Ascending aorta (tissue), 2 donors: Measurements from ENCODE around the gene RAB1A. TPM values are rescaled to one million over a fixed set of nuclear protein-coding genes. Genes with fewer than 3 reads are reported as not detected.

ENCODE experiments used
- DNase-seq, 2 donors: peaks; one replicate each; pipeline ENCODE4 v3.0.0-alpha.2; 2019; ENCODE audit warnings: low spot score in 2 of 2
- H3K27ac ChIP-seq, 2 donors: fragments of 200-600 bp; sonication (generic); one replicate each; pipeline ENCODE4 v1.5.1; 2016 to 2017; ENCODE audit warnings: mild to moderate bottlenecking in 1 of 2
- H3K27me3 ChIP-seq: fragments of 200-600 bp; sonication (generic); one replicate; pipeline ENCODE4 v1.5.1; 2017
- H3K36me3 ChIP-seq, 2 donors: fragments of 200-600 bp; sonication (generic); one replicate each; pipeline ENCODE4 v1.5.1; 2016
- H3K4me1 ChIP-seq, 2 donors: fragments of 200-600 bp; sonication (generic); one replicate each; pipeline ENCODE4 v1.5.1; 2016 to 2017; ENCODE audit warnings: mild to moderate bottlenecking in 1 of 2
- H3K4me3 ChIP-seq, 2 donors: fragments of 200-600 bp; sonication (generic); one replicate each; pipeline ENCODE4 v1.5.1; 2016 to 2017; ENCODE audit warnings: mild to moderate bottlenecking in 1 of 2
- H3K9me3 ChIP-seq, 2 donors: fragments of 200-600 bp; sonication (generic); one replicate each; pipeline ENCODE4 v1.5.1; 2016
- intact Hi-C: fragments of 100-400 bp; cut with DNase I; formaldehyde crosslinking; loops from one replicate; pipeline ENCODE4 v1.15.1; 2023
- total RNA-seq: library from RNA; depleted of rRNA; stranded (reverse); fragments of >200 nt; gene quantifications from one replicate; pipeline ENCODE4 v1.1.0, GENCODE V29; 2016
- TF ChIP-seq, protein P1 (sequence below), 3 experiments: fragments of 200-600 bp in 2 of 3; fragments of 450-650 bp in 1 of 3; sonication (generic) in 2 of 3; IDR thresholded peaks; one replicate each; pipeline ENCODE4 v1.5.1; 2016 to 2019; ENCODE audit warnings: antibody characterized with exemption in 3 of 3, mild to moderate bottlenecking in 1 of 3, moderate library complexity in 1 of 3

RAB1A gene
- total RNA-seq, 1 donor from 2014 or later: 56.4 TPM

DNA sequence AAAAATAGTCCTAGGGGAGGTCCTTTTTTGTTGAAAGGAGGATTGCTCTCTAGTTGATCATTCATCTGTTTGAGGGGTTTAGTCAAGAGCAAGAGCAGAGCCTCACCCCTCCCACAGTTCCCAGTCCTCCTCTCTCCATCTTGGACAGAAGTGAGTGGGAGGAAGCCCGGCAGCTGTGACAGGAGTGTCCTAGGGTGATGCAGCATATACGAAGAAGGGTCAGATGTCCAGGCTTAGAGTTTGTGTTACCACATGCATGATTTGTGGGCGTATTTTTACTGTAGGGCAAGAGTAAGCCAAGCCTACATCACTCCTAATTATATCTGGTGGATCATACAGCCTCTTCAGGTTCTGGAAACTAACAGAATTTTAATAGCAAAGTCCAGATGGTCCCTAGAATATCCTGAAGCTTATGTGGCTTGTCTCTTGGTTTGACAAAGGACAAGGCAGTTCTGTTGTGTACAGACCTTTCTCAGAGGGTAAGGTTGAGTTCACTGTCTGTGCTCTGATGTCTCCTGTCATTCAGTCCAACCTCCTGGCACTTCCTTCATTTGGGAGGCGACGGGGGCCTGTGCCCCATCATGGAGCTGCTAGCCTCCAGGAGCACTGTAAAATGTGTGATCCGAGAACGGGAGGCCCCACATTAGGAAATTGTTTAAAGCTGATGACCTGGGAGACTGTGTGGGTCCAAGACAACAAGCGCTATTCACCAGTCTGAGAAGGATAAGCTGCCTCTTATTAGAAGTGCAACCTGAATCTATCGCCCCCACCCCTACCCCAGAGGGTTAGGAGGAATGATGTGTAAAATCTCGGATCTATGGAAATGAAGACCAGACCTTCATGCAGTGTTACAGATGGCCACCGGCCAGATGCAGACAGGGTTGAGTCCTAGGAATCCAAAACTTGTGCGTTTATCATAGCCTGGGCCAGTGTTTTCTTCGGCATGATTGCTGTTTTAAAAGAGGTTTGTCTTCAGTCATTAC, 66.8 kb downstream of the RAB1A start:
- H3K27me3 ChIP-seq: no peaks in the 10 kb centered on the region
- no peak for DNase-seq
- H3K9me3 ChIP-seq: no peaks in the 10 kb centered on the region
- intact Hi-C loops: loop anchor here (5.0 kb wide), 1 partner anchor 104 kb away; no protein-coding TSS in a partner anchor
- H3K4me3 ChIP-seq: no peak overlapping the region
- H3K4me1 ChIP-seq: peaks cover 7 to 44% of the 10 kb centered on the region in 2 donors
- TF ChIP-seq, protein P1, sequence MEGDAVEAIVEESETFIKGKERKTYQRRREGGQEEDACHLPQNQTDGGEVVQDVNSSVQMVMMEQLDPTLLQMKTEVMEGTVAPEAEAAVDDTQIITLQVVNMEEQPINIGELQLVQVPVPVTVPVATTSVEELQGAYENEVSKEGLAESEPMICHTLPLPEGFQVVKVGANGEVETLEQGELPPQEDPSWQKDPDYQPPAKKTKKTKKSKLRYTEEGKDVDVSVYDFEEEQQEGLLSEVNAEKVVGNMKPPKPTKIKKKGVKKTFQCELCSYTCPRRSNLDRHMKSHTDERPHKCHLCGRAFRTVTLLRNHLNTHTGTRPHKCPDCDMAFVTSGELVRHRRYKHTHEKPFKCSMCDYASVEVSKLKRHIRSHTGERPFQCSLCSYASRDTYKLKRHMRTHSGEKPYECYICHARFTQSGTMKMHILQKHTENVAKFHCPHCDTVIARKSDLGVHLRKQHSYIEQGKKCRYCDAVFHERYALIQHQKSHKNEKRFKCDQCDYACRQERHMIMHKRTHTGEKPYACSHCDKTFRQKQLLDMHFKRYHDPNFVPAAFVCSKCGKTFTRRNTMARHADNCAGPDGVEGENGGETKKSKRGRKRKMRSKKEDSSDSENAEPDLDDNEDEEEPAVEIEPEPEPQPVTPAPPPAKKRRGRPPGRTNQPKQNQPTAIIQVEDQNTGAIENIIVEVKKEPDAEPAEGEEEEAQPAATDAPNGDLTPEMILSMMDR (IDR thresholded peaks at IDR 0.05): no peak
- peak overlapping the region in 1 of 2 donors; percentile 56 for H3K27ac ChIP-seq
- no peaks in the 10 kb centered on the region for H3K36me3 ChIP-seq

- intact Hi-C loops: loop anchor here (5.0 kb wide), 1 partner anchor 105 kb away; no protein-coding TSS in a partner anchor
- TF ChIP-seq, protein P1 (IDR thresholded peaks at IDR 0.05): no peak
- peak in 1 of 2 donors; percentile 51 for DNase-seq
- Histone ChIP-seq H3K27ac (no peak overlapping the region), H3K27me3 (no peaks in the 10 kb centered on the region), H3K36me3 (no peaks in the 10 kb centered on the region), H3K4me1 (peaks cover 11 to 52% of the 10 kb centered on the region in 2 donors), H3K9me3 (no peaks in the 10 kb centered on the region), H3K4me3 (no peak overlapping the region)
These were observed 68.0 kb downstream of the RAB1A start for GRCh38 chr2:65061910-65062339.

DNA sequence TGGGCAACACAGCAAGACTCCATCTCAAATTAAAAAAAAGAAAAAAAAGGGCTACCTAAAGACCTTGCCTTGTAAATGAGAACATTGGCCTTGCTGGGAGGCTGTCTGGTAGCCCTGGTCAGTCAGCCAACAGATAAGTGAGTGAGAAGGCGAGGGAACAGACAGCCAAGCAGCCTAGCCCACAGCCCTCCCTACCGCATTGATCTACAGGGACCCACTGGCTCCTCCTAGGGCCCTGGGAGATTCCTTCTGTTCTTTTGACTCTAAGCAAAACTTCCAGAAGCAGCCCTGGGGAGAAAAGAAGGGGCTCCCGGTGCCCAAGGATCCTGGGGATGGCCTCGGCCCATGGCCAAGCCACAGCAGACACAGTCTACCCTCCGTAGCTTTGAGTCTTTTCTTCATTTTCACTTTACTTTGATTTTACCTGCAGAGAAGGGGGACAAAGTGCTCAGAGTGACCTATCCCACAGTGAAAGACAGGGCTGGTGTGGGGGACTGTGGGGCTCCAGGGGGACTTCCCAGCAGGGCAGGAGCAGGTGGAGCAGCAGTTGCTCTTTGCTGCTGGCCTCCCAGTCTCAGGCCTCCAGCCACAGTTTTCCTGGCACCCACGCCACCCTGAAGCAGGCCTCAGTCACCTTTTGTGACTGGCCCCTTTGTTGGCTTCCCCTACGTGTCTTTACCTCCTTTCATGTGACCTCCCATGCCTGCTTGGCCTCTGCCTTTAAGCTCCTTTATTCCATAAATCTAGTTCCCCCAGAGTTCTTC, 68.6 kb downstream of the RAB1A start:
- no peaks in the 10 kb centered on the region for H3K9me3 ChIP-seq
- H3K36me3 ChIP-seq: no peaks in the 10 kb centered on the region
- intact Hi-C loops: loop anchor here (5.0 kb wide), 1 partner anchor 106 kb away; no protein-coding TSS in a partner anchor
- no peaks in the 10 kb centered on the region for H3K27me3 ChIP-seq
- TF ChIP-seq, protein P1 (IDR thresholded peaks at IDR 0.05): no peak
- H3K27ac ChIP-seq: no peak overlapping the region
- no peak overlapping the region for H3K4me3 ChIP-seq
- DNase-seq: no peak
- H3K4me1 ChIP-seq: peaks cover 11 to 52% of the 10 kb centered on the region in 2 donors

DNA sequence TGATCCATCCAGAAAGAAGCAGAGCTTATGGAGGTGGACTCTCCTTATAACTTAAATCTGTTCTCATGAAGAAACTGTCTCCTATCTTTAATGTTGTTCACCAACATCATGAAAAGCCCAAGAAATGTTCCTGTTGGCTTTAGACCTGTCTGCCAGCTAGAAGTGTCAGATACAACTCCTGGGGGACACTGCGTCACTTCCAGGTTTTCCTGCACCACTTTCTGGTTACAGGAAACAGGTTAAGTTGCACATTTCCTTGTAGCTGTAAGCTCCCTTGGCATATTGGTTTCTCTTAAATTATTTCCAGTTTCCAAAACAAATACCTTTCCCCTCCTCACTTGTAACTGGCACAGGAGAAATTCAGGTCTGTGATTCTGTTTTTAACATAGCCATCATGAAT, 70.8 kb downstream of the RAB1A start:
- TF ChIP-seq, protein P1 (IDR thresholded peaks at IDR 0.05): no peak
- H3K36me3 ChIP-seq: no peaks in the 10 kb centered on the region
- H3K4me3 ChIP-seq: no peak overlapping the region
- H3K4me1 ChIP-seq: peaks cover 4 to 39% of the 10 kb centered on the region in 2 donors
- peak overlapping the region in 1 of 2 donors; percentile 6 for H3K27ac ChIP-seq
- no peak for DNase-seq
- H3K27me3 ChIP-seq: no peaks in the 10 kb centered on the region
- intact Hi-C loops: loop anchor here (5.0 kb wide), 1 partner anchor 1472 kb away; the partner anchor contains the start of genes MDH1 and WDPCP
- no peaks in the 10 kb centered on the region for H3K9me3 ChIP-seq

DNA sequence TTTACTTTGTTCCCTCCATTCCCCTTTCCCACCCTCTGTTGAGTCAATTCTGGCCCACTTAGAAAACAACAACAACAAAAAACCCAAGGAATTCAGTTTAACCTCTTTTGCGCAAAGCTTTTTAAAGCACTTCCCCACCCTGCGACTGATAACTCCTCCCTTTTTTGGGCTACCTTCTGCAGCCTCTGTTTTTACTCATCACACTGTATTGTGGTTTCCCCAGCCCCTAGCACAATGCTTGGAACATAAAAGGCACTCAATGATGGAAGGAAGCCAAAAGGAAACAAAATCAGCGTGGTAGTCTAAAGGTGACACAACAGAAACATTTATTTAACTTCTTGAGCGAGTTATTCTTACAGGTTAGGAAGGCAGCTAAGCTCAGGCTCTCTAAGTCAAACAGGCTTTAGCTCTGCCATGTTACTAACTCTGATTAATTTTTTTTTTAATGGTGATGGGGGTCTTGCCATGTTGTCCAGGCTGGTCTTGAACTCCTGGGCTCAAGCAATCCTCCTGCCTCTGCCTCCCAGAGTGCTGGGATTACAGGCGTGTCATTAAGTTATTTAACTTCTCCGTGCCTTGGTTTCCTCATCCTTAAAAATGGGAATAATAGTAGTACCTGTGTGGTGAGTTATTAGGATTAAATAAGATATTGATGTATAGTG, 72.4 kb downstream of the RAB1A start:
- intact Hi-C loops: loop anchor here (2.0 to 5.0 kb wide), 2 partner anchors 379 to 1470 kb away; partner anchors contain the start of genes MDH1 and WDPCP
- H3K4me3 ChIP-seq: peak overlapping the region; percentile 82 to 94
- H3K27ac ChIP-seq: peak overlapping the region in 1 of 2 donors; percentile 78
- H3K27me3 ChIP-seq: no peaks in the 10 kb centered on the region
- no peak for DNase-seq
- H3K9me3 ChIP-seq: no peaks in the 10 kb centered on the region
- TF ChIP-seq, protein P1 (IDR thresholded peaks at IDR 0.05): no peak
- H3K36me3 ChIP-seq: no peaks in the 10 kb centered on the region
- peaks cover 4 to 30% of the 10 kb centered on the region in 2 donors for H3K4me1 ChIP-seq
